Adrenal gland (tissue), 12 donors: ENCODE measurements around the gene AGER. TPM values are rescaled to one million over a fixed set of nuclear protein-coding genes. Genes with fewer than 3 reads are reported as not detected.

Source experiments
- DNase-seq, 7 donors: peaks; one replicate each; pipeline ENCODE4 v3.0.0-alpha.2; 2019 to 2020
- H3K27ac ChIP-seq, 5 donors: fragments of 200-600 bp; sonication (generic) in 4 of 5; 1 replicate in 3 of 5; 2 replicates in 2 of 5; pipeline versions ENCODE4 v1.5.1 to v1.8.0; 2016 to 2020; ENCODE audit warnings: mild to moderate bottlenecking in 1 of 5
- H3K27me3 ChIP-seq: fragments of 200-600 bp; 2 replicates; pipeline ENCODE4 v1.8.0; 2021
- H3K36me3 ChIP-seq, 2 donors: fragments of 200-600 bp; replicated peaks in 1 of 2; 1 replicate in 1 of 2; 2 replicates in 1 of 2; pipeline versions ENCODE4 v1.5.1 to v1.8.0; 2018 to 2022
- H3K4me1 ChIP-seq, 2 donors: fragments of 200-600 bp; replicated peaks in 1 of 2; 1 replicate in 1 of 2; 2 replicates in 1 of 2; pipeline versions ENCODE4 v1.5.1 to v1.8.0; 2018 to 2021
- H3K4me3 ChIP-seq, 4 donors: fragments of 200-600 bp; sonication (generic) in 3 of 4; one replicate each; pipeline ENCODE4 v1.5.1; 2016 to 2018
- H3K9me3 ChIP-seq, 3 donors: fragments of 200-600 bp; sonication (generic) in 1 of 3; replicated peaks in 1 of 3; 1 replicate in 2 of 3; 2 replicates in 1 of 3; pipeline versions ENCODE4 v1.5.1 to v1.8.0; 2016 to 2021
- CTCF ChIP-seq, 6 experiments: fragments of 450-650 bp in 4 of 6; fragments of 200-600 bp in 2 of 6; sonication (generic) in 1 of 6; IDR thresholded peaks; 1 replicate in 5 of 6; 2 replicates in 1 of 6; pipeline versions ENCODE4 v1.5.1 to v1.8.0; 2016 to 2021; ENCODE audit warnings: antibody characterized with exemption in 6 of 6, mild to moderate bottlenecking in 2 of 6, moderate library complexity in 1 of 6
- POLR2A ChIP-seq, 2 donors: fragments of 450-650 bp; IDR thresholded peaks; one replicate each; pipeline ENCODE4 v1.6.1; 2017; ENCODE audit warnings: antibody characterized with exemption in 2 of 2, mild to moderate bottlenecking in 2 of 2, moderate library complexity in 1 of 2
- WGBS, 4 donors: extraction: QIAGEN DNeasy Blood & Tissue Kit in 2 of 4; methylation state at CpG; one replicate each; pipeline versions ENCODE4 v1.1.5 to v1.1.7; 2013 to 2017; 5-methylcytosine and 5-hydroxymethylcytosine counted together
- intact Hi-C, 2 donors: fragments of 100-400 bp; cut with DNase I; formaldehyde crosslinking; loops; one replicate each; pipeline versions ENCODE4 v1.14.1 to v1.15.0; 2022 to 2023
- polyA plus RNA-seq, 3 donors: library from polyadenylated mRNA; stranded (reverse); fragments of 200-250 nt in 2 of 3; fragments of 350-450 nt in 1 of 3; fragmentation: Illumina TruSeq in 1 of 3; extraction: RNeasy Lipid Tissue Mini Kit (QIAGEN cat#74804) in 1 of 3; gene quantifications; one replicate each; pipeline ENCODE4 v1.2.3, GENCODE V29; 2013 to 2014
- total RNA-seq, 9 donors: library from RNA; depleted of rRNA in 4 of 9; stranded (reverse); fragments of >200 nt in 4 of 9; fragments of 120-200 nt in 1 of 9; fragmentation: NEBNext Ultra II Directional in 1 of 9; extraction: Animal tissue kit (Norgen Biotek cat#: 25700) in 1 of 9; gene quantifications; one replicate each; pipeline versions ENCODE4 v1.1.0 to v1.2.4, GENCODE V29; 2013 to 2023
- donor health status: healthy with polysubstance abuse.
- donor health status: Bipolar disorder and iron deficiency.
- donor health status: DM: yes; HTN: yes; CAD: no.
- donor health status: DM: no; HTN: no; CAD: no.
- donor health status: DM: no; HTN: no; CAD: no.
- donor health status: DM: yes; HTN: yes; CAD: no.

Gene AGER
- total and polyA plus RNA-seq, 12 donors: 1.4 to 63.9 (median 3.4) TPM; not detected in 1

GRCh38 chr6:32223258-32224235 lies 39.5 kb upstream of the AGER start, which contains the start of gene NOTCH4:
Gene NOTCH4 (minus strand): TSS chr6:32224067. CDS start chr6:32223928, 139 bp downstream.
- no peak within 1 kb of the TSS for H3K4me3 ChIP-seq
- whole genome bisulfite sequencing, 4 donors: 51 to 65% (median 59%) methylated on average over 18 to 20 of the region's 20 CpGs

GRCh38 chr6:32222333-32223230 lies 38.5 kb upstream of the AGER start:
- intact Hi-C loops: no loop called here

More at GRCh38 chr6:32223258-32224235, 39.5 kb upstream of the AGER start, which contains the start of gene NOTCH4:
- H3K27ac ChIP-seq: peak within 1 kb of the TSS in 1 of 5 donors; percentile 75
- no peaks in the 10 kb centered on the region for H3K9me3 ChIP-seq
- DNase-seq: peak in 4 of 7 donors; percentile 32 to 65 (median 41)
- H3K4me1 ChIP-seq: no peaks in the 10 kb centered on the region
- H3K27me3 ChIP-seq: no peaks in the 10 kb centered on the region
- no peaks in the 10 kb centered on the region for H3K36me3 ChIP-seq
- intact Hi-C loops: no loop called here
- no peak for TF ChIP-seq POLR2A (IDR thresholded peaks at IDR 0.05)
- no peak for TF ChIP-seq CTCF (IDR thresholded peaks at IDR 0.05)

DNA sequence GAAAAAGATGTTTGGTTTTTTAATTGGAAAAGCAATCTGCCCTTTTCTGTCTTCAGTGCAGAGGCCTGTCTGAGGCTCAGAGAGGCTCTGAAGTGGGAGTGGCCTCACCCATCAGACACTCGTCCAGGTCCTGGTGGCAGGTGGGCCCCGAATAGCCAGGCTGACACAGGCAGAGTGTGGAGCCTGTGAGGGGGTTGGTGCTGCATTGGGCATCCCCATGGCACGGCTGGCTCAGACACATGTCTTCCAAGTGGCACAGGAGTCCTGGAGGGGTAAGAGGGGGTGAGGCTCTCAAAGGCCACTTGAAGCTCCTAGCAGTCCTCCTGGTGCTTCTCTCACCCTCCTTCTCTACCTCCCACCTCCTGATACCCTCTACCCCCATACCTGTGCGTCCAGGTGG lies 36.0 kb upstream of the AGER start:
- TF ChIP-seq POLR2A (IDR thresholded peaks at IDR 0.05) (no peak), CTCF (IDR thresholded peaks at IDR 0.05) (no peak)
- Histone ChIP-seq H3K36me3 (no peaks in the 10 kb centered on the region), H3K27ac (no peak overlapping the region), H3K4me3 (no peak overlapping the region), H3K9me3 (no peaks in the 10 kb centered on the region), H3K27me3 (no peaks in the 10 kb centered on the region), H3K4me1 (no peaks in the 10 kb centered on the region)
- DNase-seq: peak in 1 of 7 donors; percentile 21
- intact Hi-C loops: no loop called here
- 44 to 80% (median 67%) methylated on average over 4 of the region's 4 CpGs for WGBS, 4 donors

More at GRCh38 chr6:32222333-32223230, 38.5 kb upstream of the AGER start:
- Histone ChIP-seq H3K27me3 (no peaks in the 10 kb centered on the region), H3K4me1 (no peaks in the 10 kb centered on the region), H3K9me3 (no peaks in the 10 kb centered on the region), H3K36me3 (no peaks in the 10 kb centered on the region), H3K27ac (peak overlapping the region in 1 of 5 donors; percentile 75), H3K4me3 (no peak overlapping the region)
- WGBS, 4 donors: 66 to 87% (median 72%) methylated on average over 4 to 8 of the region's 8 CpGs
- TF ChIP-seq POLR2A (IDR thresholded peaks at IDR 0.05) (no peak), CTCF (IDR thresholded peaks at IDR 0.05) (no peak)
- DNase-seq: peak in 1 of 7 donors; percentile 45

DNA sequence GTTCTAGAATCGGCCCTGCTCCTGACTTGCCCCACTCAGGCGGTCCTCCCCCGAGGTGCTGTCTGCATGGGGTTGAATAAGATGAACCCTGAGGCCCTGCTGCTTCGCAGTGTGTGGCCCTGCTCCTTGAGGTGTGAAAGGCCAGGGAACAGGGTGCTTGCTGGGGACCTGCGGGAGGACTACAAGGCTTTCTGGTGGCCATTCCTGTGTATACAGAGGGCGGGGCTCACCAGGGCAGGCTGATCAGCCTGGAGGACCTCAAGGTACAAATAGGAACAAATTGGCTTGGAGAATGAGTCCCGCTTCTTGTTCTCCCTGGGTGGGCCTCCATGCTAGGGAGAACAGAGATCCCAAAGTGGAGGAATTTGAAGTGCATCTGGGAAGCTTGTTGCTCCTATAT lies 34.1 kb upstream of the AGER start:
- H3K4me1 ChIP-seq: no peaks in the 10 kb centered on the region
- no peaks in the 10 kb centered on the region for H3K36me3 ChIP-seq
- H3K4me3 ChIP-seq: no peak overlapping the region
- peak in 1 of 7 donors; percentile 30 for DNase-seq
- 74 to 87% (median 80%) methylated on average over 3 to 7 of the region's 7 CpGs for WGBS, 4 donors
- no peak for TF ChIP-seq POLR2A (IDR thresholded peaks at IDR 0.05)
- intact Hi-C loops: no loop called here
- no peaks in the 10 kb centered on the region for H3K9me3 ChIP-seq
- H3K27ac ChIP-seq: no peak overlapping the region
- H3K27me3 ChIP-seq: no peaks in the 10 kb centered on the region
